Dermis blood vessel endothelial cell (primary cell): ENCODE data around the gene ODF4. TPM values are rescaled to one million over a fixed set of nuclear protein-coding genes. Genes with fewer than 3 reads are reported as not detected.

ENCODE experiments used
- DNase-seq: peaks from one replicate; pipeline ENCODE4 v3.0.0; 2010
- total RNA-seq: library from RNA; depleted of rRNA; stranded (reverse); fragments of >200 nt; gene quantifications from 2 replicates; pipeline ENCODE4 v1.2.3, GENCODE V29; 2014

Gene ODF4, protein sequence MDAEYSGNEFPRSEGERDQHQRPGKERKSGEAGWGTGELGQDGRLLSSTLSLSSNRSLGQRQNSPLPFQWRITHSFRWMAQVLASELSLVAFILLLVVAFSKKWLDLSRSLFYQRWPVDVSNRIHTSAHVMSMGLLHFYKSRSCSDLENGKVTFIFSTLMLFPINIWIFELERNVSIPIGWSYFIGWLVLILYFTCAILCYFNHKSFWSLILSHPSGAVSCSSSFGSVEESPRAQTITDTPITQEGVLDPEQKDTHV
- not detected in 2 replicates for total RNA-seq

GRCh38 chr17:8339540-8339939 is at the start of gene ODF4:
ODF4 (plus strand) TSS chr17:8339840; CDS start chr17:8340052, 212 bp downstream.
- no peak for DNase-seq

GRCh38 chr17:8290043-8290442 is 49.6 kb upstream of the ODF4 start:
- DNase-seq, result no peak

GRCh38 chr17:8292639-8293395 is 46.8 kb upstream of the ODF4 start:
- DNase-seq, result no peak

- DNase-seq, result no peak
These were observed 45.3 kb upstream of the ODF4 start for GRCh38 chr17:8294361-8294760.

DNA sequence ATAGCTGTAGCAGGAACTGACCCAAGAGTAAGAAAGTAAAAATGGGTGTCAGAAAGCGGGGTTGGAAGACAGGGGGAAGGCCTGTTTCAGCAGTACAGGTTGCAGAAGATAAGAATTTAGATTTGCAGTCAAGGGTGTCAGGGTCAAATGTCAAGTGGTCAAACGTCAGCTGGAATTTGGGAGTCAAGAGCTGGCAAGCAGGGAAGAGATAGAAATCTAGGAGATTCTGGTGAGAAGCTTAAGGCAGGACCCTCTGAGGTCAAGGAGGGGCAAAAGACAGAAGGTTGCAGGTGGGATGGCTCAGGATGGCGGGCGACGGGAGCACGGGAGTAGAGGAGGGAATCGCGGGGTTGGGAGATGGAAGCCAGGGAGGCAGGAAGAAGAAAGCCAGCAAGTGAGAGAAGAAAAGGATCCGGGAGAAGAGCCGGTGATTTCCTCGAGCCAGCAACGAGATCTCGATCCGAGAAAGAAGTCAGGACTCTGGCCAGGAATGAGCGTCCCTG is 44.8 kb upstream of the ODF4 start:
- no peak for DNase-seq

- no peak for DNase-seq
These were observed 39.4 kb upstream of the ODF4 start for GRCh38 chr17:8300226-8300625.

DNA sequence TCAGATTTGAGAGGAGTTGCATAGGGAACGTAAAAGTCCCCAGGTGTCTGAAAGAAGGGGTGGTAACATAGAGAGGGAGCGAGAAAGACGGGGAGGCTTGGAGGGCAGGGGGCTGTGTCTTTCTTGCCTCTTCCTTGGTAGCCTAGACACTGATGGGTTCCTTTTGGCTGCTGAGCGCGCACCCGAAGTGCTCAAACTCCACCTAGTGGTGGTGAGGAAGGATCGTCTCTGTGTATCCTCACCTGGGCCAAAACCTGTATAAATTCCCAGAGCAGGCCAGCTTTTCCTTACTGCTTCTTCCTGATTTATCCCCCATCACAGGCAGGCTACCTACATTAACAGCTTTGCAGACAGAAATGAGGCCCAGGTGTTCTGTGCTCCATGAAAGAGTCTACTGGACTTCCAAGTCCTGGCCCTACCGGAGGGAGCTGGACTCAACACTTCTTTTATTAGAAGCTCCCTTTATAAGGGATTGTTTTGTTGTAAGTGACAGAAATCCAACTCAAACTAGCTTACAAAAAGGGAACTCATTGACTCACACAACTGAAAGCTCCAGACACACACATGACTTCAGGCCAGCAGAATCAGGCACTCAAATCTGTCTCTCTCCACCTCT is 38.9 kb upstream of the ODF4 start:
- DNase-seq, result peak; percentile 84

GRCh38 chr17:8310601-8311123 is 29.0 kb upstream of the ODF4 start:
- DNase-seq, result peak; percentile 72

DNA sequence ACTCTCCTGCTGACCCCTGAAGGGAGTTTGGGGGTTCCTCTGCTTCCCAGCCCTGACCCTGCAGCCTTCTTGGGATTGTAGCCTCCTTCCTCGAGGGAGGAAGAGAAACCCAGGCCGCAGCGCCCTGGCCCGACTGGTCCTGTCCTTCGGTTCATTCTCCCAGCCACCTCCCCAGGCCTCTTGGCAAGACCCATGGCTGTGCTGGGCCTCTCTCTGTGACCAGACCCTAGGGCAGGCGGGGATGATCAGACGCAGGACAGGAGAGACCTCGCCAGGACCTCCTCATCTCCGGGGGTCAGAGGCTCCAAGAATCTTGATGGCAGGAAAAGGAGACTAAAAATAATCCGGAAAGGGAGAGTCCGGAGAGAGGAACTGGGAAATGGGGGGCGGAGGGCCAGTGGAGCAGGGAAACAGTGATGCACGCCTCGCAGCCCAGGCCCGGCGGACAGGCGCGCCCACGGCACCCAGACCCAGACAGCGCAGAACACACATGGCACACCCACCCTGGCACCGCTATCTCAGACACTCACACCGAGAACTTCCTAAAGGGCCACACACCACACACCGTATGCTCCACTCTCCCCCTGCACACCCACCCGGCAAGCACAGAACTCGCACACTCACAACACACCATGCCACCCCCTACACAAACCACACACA is 28.4 kb upstream of the ODF4 start:
- DNase-seq, result peak; percentile 48

- no peak for DNase-seq
These were observed 27.4 kb upstream of the ODF4 start for GRCh38 chr17:8312251-8312650.

- no peak for DNase-seq
These were observed 26.7 kb upstream of the ODF4 start for GRCh38 chr17:8312726-8313600.

GRCh38 chr17:8314797-8315763 is 24.6 kb upstream of the ODF4 start:
- DNase-seq, result no peak

DNA sequence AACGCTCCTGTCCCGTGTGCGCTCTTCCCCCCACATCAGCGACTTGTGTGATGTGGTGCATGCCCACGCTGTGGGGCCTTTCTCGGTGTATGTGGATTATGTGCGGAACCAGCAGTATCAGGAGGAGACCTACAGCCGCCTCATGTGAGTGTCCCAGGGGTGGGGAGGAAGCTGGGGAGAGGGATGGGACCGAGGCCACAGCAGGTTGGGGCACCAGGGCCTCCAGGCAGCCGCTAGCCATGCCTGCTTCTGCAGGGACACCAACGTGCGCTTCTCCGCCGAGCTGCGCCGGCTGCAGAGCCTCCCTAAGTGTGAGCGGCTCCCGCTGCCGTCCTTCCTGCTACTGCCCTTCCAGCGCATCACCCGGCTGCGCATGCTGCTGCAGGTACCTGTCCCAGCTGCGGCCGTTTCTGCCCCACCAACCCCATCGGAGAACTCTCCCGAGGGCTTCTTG is 23.8 kb upstream of the ODF4 start:
- no peak for DNase-seq

DNA sequence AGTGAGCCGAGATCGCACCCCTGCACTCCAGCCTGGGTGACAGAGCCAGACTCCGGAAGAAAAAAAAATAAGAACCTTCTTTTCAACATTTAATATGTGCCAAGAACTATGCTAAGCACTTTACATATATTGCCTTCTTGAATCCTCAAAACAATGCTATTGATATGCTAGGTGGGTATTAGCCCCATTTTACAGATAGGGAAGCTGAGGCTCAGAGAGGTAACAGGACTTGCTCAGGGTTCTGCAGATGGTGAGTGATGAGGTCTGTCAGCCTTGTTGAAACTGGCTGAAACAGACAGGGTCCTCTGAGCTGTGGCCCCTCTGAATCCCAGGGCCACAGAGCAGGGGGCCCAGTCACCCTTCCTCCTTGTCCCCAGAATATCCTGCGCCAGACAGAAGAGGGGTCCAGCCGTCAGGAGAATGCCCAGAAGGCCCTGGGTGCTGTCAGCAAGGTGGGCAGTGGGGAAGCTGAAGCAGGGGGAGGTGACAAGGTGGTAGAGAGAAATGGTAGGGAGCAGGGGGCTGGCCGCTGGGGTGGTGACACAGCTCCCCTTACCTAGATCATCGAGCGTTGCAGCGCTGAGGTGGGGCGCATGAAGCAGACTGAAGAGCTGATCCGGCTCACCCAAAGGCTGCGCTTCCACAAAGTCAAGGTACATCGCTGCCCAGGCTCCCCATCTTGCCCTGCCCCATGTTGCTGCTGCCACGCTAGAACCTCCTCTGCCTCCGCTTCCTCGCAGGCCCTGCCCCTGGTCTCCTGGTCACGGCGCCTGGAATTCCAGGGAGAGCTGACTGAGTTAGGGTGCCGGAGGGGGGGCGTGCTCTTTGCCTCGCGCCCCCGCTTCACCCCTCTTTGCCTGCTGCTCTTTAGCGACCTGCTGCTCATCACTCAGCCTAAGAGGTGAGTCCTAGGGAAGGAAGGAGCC is 21.4 kb upstream of the ODF4 start:
- DNase-seq, result no peak

DNA sequence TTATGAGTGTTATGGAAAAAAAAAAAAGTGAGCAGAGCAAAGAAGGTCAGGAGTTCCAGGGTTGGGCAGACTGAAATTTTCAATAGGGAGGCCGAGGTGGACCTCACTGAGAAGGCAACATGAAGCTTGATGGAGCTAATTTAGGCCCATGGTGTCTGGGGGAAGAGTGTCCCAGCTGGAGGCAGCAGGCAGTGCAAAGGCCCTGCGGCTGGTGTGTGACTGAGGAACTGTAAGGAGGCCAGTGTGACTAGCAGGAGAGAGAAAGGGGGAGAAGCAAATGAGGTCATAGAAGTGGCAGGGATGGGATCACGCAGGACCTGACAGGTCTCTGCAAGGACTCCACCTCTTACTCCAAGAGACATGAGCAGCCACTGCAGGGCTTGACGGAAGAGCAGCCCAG is 19.4 kb upstream of the ODF4 start:
- DNase-seq, result no peak

GRCh38 chr17:8320990-8321389 is 18.6 kb upstream of the ODF4 start:
- DNase-seq, result peak; percentile 26

- no peak for DNase-seq
These were observed 17.6 kb upstream of the ODF4 start for GRCh38 chr17:8322061-8322460.

DNA sequence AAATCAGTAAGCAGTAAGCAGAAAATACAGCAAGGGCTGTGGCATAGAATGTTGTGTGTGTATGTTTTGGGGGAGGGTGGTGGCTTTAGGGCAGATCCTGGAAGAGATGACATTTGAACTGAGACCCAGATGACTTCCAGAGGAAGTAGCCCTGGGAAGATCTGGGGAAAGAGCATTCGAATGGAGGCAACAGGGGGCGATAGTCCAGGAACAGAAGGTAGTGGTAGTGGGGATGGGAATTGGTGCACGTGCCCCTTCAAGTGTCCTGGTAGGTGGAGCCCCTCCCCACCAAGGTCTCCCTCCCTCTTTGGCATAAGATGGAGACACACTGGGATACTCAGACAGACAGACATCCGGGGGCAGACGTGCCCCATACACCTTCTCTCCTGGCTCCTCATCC is 15.5 kb upstream of the ODF4 start:
- DNase-seq, result peak; percentile 24

GRCh38 chr17:8324923-8325322 is 14.7 kb upstream of the ODF4 start:
- peak; percentile 16 for DNase-seq
